ENCODE data around the gene USP44. TPM values are rescaled to one million over a fixed set of nuclear protein-coding genes. Genes with fewer than 3 reads are reported as not detected.

Gene USP44
- total and polyA plus RNA-seq, 2 of the 13 experiments (the other 11 are each of a cell fraction or from before 2014, with no cell fraction given): 0.05 to 0.07 TPM

DNA sequence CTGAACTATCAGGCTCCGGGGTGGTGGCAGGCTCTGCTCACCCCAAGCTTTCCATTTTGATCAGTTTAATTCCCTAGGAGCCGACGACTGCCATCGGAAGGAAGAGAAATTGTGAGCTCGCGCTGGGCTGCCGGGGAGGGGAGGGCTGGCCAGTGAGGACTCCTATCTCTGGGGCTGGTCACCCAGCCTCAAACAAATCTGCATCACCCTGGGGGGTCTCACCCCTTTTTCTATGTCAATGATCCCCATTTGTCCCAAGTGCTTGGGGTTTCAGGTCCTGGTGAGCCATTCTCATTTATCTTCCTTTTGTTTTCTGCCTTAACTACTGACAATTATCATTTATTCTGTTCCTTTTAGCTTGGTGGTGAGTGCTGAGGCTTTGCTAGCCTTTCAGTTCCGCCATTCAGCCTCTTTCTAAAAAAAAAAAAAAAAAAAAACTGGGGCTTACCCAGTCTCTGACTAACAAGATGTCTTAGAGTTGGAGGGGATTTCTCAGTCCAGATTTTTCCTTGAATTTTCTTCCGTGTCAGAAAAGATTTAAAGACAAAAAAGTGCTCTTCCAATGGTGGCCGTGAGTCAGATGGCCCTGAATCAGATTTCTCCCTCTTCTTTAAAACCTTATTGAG lies 22.8 kb upstream of the USP44 start:
- CTCF ChIA-PET (ENCODE audit: low intra/inter-chr PET ratio, low total read pairs): interaction anchor here (0.9 kb wide), 1 partner anchor 275 kb away, joined by 3 read pairs; no protein-coding TSS in a partner anchor
- POLR2A ChIA-PET: no interaction called here
- no peak overlapping the region for H3K4me3 ChIP-seq (replicated peaks in 1 of 3; ENCODE audit: insufficient read depth in 1 of 3, low read depth in 2 of 3, low read length in 3 of 3)
- WGBS (ENCODE audit: low lambda C conversion rate): 66% methylated on average over 10 of the region's 10 CpGs
- intact Hi-C loops (cut with micrococcal nuclease; ENCODE audit: unreplicated experiment) (no loop called here), in situ Hi-C loops (cut with HindIII; ENCODE audit: extremely low pct_ligation_motif_present, low pct_unique_long_range_greater_than_20kb) (no loop called here)
- no peaks in the 10 kb centered on the region for H3K4me1 ChIP-seq (ENCODE audit: insufficient read depth, low read length)
- no peaks in the 10 kb centered on the region for H3K36me3 ChIP-seq (replicated peaks in 1 of 2; ENCODE audit: control insufficient read depth in 1 of 2, insufficient read depth in 2 of 2, low read length in 2 of 2)
- TF ChIP-seq KDM4B (CRISPR knock-in tag; IDR thresholded peaks at IDR 0.05): no peak
- TF ChIP-seq, protein P1, sequence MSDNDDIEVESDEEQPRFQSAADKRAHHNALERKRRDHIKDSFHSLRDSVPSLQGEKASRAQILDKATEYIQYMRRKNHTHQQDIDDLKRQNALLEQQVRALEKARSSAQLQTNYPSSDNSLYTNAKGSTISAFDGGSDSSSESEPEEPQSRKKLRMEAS (IDR thresholded peaks at IDR 0.05): no peak
- no peak for TF ChIP-seq SRF (IDR thresholded peaks at IDR 0.05; ENCODE audit: low read depth, low read length)
- TF ChIP-seq, protein P2, sequence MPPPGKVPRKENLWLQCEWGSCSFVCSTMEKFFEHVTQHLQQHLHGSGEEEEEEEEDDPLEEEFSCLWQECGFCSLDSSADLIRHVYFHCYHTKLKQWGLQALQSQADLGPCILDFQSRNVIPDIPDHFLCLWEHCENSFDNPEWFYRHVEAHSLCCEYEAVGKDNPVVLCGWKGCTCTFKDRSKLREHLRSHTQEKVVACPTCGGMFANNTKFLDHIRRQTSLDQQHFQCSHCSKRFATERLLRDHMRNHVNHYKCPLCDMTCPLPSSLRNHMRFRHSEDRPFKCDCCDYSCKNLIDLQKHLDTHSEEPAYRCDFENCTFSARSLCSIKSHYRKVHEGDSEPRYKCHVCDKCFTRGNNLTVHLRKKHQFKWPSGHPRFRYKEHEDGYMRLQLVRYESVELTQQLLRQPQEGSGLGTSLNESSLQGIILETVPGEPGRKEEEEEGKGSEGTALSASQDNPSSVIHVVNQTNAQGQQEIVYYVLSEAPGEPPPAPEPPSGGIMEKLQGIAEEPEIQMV (CRISPR knock-in tag; IDR thresholded peaks at IDR 0.05; ENCODE audit: low read depth): no peak
- TF ChIP-seq NFIB (CRISPR knock-in tag; IDR thresholded peaks at IDR 0.05; ENCODE audit: borderline replicate concordance): no peak
- TF ChIP-seq MTA3 (CRISPR knock-in tag; IDR thresholded peaks at IDR 0.05): no peak
- TF ChIP-seq HMG20B (CRISPR knock-in tag; conservative IDR thresholded peaks at IDR 0.05): no peak
- TF ChIP-seq AHR (CRISPR knock-in tag; IDR thresholded peaks at IDR 0.05): no peak
- no peak for TF ChIP-seq REXO4 (CRISPR knock-in tag; IDR thresholded peaks at IDR 0.05; ENCODE audit: borderline replicate concordance)
- no peak for TF ChIP-seq SNAI1 (CRISPR knock-in tag; IDR thresholded peaks at IDR 0.05; ENCODE audit: borderline replicate concordance)
- TF ChIP-seq SRSF9 (IDR thresholded peaks at IDR 0.05; ENCODE audit: borderline replicate concordance, insufficient read depth, low read depth, low read length, poor library complexity, severe bottlenecking): no peak
- no peak for TF ChIP-seq CENPT (CRISPR knock-in tag; IDR thresholded peaks at IDR 0.05; ENCODE audit: low read depth)
- TF ChIP-seq, protein P3, sequence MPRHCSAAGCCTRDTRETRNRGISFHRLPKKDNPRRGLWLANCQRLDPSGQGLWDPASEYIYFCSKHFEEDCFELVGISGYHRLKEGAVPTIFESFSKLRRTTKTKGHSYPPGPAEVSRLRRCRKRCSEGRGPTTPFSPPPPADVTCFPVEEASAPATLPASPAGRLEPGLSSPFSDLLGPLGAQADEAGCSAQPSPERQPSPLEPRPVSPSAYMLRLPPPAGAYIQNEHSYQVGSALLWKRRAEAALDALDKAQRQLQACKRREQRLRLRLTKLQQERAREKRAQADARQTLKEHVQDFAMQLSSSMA (CRISPR knock-in tag; IDR thresholded peaks at IDR 0.05): no peak
- TF ChIP-seq ASH2L (IDR thresholded peaks at IDR 0.05; ENCODE audit: insufficient read length, low read depth, low read length): no peak
- no peak for TF ChIP-seq ZNF557 (CRISPR knock-in tag; IDR thresholded peaks at IDR 0.05)
- TF ChIP-seq, protein P4, sequence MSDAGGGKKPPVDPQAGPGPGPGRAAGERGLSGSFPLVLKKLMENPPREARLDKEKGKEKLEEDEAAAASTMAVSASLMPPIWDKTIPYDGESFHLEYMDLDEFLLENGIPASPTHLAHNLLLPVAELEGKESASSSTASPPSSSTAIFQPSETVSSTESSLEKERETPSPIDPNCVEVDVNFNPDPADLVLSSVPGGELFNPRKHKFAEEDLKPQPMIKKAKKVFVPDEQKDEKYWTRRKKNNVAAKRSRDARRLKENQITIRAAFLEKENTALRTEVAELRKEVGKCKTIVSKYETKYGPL (CRISPR knock-in tag; IDR thresholded peaks at IDR 0.05): no peak
- TF ChIP-seq FLYWCH1 (CRISPR knock-in tag; IDR thresholded peaks at IDR 0.05): no peak
- TF ChIP-seq, protein P5, sequence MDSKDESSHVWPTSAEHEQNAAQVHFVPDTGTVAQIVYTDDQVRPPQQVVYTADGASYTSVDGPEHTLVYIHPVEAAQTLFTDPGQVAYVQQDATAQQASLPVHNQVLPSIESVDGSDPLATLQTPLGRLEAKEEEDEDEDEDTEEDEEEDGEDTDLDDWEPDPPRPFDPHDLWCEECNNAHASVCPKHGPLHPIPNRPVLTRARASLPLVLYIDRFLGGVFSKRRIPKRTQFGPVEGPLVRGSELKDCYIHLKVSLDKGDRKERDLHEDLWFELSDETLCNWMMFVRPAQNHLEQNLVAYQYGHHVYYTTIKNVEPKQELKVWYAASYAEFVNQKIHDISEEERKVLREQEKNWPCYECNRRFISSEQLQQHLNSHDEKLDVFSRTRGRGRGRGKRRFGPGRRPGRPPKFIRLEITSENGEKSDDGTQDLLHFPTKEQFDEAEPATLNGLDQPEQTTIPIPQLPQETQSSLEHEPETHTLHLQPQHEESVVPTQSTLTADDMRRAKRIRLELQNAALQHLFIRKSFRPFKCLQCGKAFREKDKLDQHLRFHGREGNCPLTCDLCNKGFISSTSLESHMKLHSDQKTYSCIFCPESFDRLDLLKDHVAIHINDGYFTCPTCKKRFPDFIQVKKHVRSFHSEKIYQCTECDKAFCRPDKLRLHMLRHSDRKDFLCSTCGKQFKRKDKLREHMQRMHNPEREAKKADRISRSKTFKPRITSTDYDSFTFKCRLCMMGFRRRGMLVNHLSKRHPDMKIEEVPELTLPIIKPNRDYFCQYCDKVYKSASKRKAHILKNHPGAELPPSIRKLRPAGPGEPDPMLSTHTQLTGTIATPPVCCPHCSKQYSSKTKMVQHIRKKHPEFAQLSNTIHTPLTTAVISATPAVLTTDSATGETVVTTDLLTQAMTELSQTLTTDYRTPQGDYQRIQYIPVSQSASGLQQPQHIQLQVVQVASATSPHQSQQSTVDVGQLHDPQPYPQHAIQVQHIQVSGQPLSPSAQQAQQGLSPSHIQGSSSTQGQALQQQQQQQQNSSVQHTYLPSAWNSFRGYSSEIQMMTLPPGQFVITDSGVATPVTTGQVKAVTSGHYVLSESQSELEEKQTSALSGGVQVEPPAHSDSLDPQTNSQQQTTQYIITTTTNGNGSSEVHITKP (CRISPR knock-in tag; IDR thresholded peaks at IDR 0.05; ENCODE audit: low read depth): no peak
- no peaks in the 10 kb centered on the region for H3K27me3 ChIP-seq (ENCODE audit: control insufficient read depth in 1 of 2, insufficient read depth in 2 of 2, low read length in 2 of 2)
- DNase-seq (ENCODE audit: low spot score) (no peak), FAIRE-seq (no peak), ATAC-seq (no peak)
- H3K9ac ChIP-seq (ENCODE audit: insufficient read depth, low read depth, low read length): no peak overlapping the region
- no peak overlapping the region for H2AFZ ChIP-seq (ENCODE audit: low read length)
- no peaks in the 10 kb centered on the region for H4K20me1 ChIP-seq (ENCODE audit: insufficient read depth, low read length)
- H3K27ac ChIP-seq (ENCODE audit: extremely low read length, insufficient read depth, low read length): no peak overlapping the region
- H3K4me2 ChIP-seq (ENCODE audit: low read depth, low read length): no peak overlapping the region
- H3K9me3 ChIP-seq (ENCODE audit: low read length): no peaks in the 10 kb centered on the region
- H3K79me2 ChIP-seq (ENCODE audit: insufficient read depth, low read length): no peaks in the 10 kb centered on the region
- no TSS peak for BruUV-seq (replicated peaks)

Data from HepG2 (cell line).